Mesodermal cell (in vitro differentiated cells): Measurements from ENCODE around the gene C18orf63.

Source experiments
- H3K27ac ChIP-seq: 2 replicates; pipeline ENCODE4 v1.7.0; 2013; ENCODE audit warnings: mild to moderate bottlenecking, low read depth, low read length, moderate library complexity; ENCODE audit not compliant: severe bottlenecking
- H3K36me3 ChIP-seq: 2 replicates; pipeline ENCODE4 v1.7.1; 2013; ENCODE audit warnings: mild to moderate bottlenecking, low read length, moderate library complexity; ENCODE audit not compliant: control insufficient read depth, insufficient read depth
- H3K4me1 ChIP-seq: one replicate; pipeline ENCODE4 v1.7.1; 2013; ENCODE audit warnings: mild to moderate bottlenecking, low read length; ENCODE audit not compliant: insufficient read depth, control insufficient read depth, poor library complexity, severe bottlenecking
- H3K4me3 ChIP-seq: 2 replicates; pipeline ENCODE4 v1.7.0; 2013; ENCODE audit warnings: low read length, control low read depth, mild to moderate bottlenecking; ENCODE audit not compliant: insufficient read depth, poor library complexity, severe bottlenecking; ENCODE audit errors: extremely low read depth
- H3K9me3 ChIP-seq: 2 replicates; pipeline ENCODE4 v1.7.1; 2013; ENCODE audit warnings: mild to moderate bottlenecking, low read length, moderate library complexity; ENCODE audit not compliant: control insufficient read depth
- WGBS, 2 experiments: methylation state at CpG; one replicate each; pipeline ENCODE4 v1.1.5; 2013; ENCODE audit warnings: missing lambda C conversion rate in 2 of 2; ENCODE audit not compliant: insufficient coverage in 2 of 2; 5-methylcytosine and 5-hydroxymethylcytosine counted together

The C18orf63 gene

GRCh38 chr18:74353169-74353775, 37.6 kb downstream of the C18orf63 start:
- H3K4me3 ChIP-seq: no peak overlapping the region
- H3K27ac ChIP-seq: no peak overlapping the region
- H3K9me3 ChIP-seq: no peaks in the 10 kb centered on the region
- H3K36me3 ChIP-seq: no peaks in the 10 kb centered on the region
- H3K4me1 ChIP-seq: no peaks in the 10 kb centered on the region
- 88% methylated on average over 1 of the region's 1 CpG; no CpG with 5 or more reads in 1 of the 2 experiments for WGBS, 2 experiments

- H3K9me3 ChIP-seq: no peaks in the 10 kb centered on the region
- WGBS, 2 experiments: 100% methylated on average over 1 of the region's 1 CpG; no CpG with 5 or more reads in 1 of the 2 experiments
- no peak overlapping the region for H3K27ac ChIP-seq
- no peaks in the 10 kb centered on the region for H3K36me3 ChIP-seq
- H3K4me1 ChIP-seq: no peaks in the 10 kb centered on the region
- no peak overlapping the region for H3K4me3 ChIP-seq
Observed at GRCh38 chr18:74356959-74357358, 41.3 kb downstream of the C18orf63 start.

- WGBS, 2 experiments: 91 to 96% methylated on average over 18 to 19 of the region's 22 CpGs
- H3K4me1 ChIP-seq: no peaks in the 10 kb centered on the region
Observed at GRCh38 chr18:74360852-74361655, 45.4 kb downstream of the C18orf63 start.

GRCh38 chr18:74367905-74368304, 52.3 kb downstream of the C18orf63 start:
- Histone ChIP-seq H3K27ac (no peak overlapping the region), H3K4me3 (no peak overlapping the region), H3K4me1 (no peaks in the 10 kb centered on the region), H3K36me3 (no peaks in the 10 kb centered on the region), H3K9me3 (no peaks in the 10 kb centered on the region)
- WGBS, 2 experiments: 95 to 96% methylated on average over 9 to 10 of the region's 10 CpGs

More at GRCh38 chr18:74360852-74361655, 45.4 kb downstream of the C18orf63 start:
- Histone ChIP-seq H3K4me3 (no peak overlapping the region), H3K9me3 (no peaks in the 10 kb centered on the region), H3K27ac (no peak overlapping the region), H3K36me3 (no peaks in the 10 kb centered on the region)

GRCh38 chr18:74368901-74369705, 53.5 kb downstream of the C18orf63 start:
- 83 to 84% methylated on average over 2 to 8 of the region's 13 CpGs for WGBS, 2 experiments

GRCh38 chr18:74370115-74370514, 54.5 kb downstream of the C18orf63 start:
- WGBS, 2 experiments: 88% methylated on average over 1 of the region's 2 CpGs; no CpG with 5 or more reads in 1 of the 2 experiments
- H3K27ac ChIP-seq: no peak overlapping the region
- no peak overlapping the region for H3K4me3 ChIP-seq
- H3K4me1 ChIP-seq: no peaks in the 10 kb centered on the region
- no peaks in the 10 kb centered on the region for H3K9me3 ChIP-seq
- no peaks in the 10 kb centered on the region for H3K36me3 ChIP-seq

More at GRCh38 chr18:74368901-74369705, 53.5 kb downstream of the C18orf63 start:
- H3K36me3 ChIP-seq: no peaks in the 10 kb centered on the region
- no peak overlapping the region for H3K4me3 ChIP-seq
- no peaks in the 10 kb centered on the region for H3K9me3 ChIP-seq
- no peak overlapping the region for H3K27ac ChIP-seq
- H3K4me1 ChIP-seq: no peaks in the 10 kb centered on the region

- H3K9me3 ChIP-seq: no peaks in the 10 kb centered on the region
- H3K4me1 ChIP-seq: no peaks in the 10 kb centered on the region
- WGBS, 2 experiments: 94 to 100% methylated on average over 2 of the region's 8 CpGs
- no peak overlapping the region for H3K4me3 ChIP-seq
- H3K27ac ChIP-seq: no peak overlapping the region
- H3K36me3 ChIP-seq: no peaks in the 10 kb centered on the region
Observed at GRCh38 chr18:74373428-74373827, 57.8 kb downstream of the C18orf63 start.

- WGBS, 2 experiments: 92 to 94% methylated on average over 4 of the region's 6 CpGs
Observed at GRCh38 chr18:74375999-74376398, 60.4 kb downstream of the C18orf63 start.

GRCh38 chr18:74376523-74376922, 60.9 kb downstream of the C18orf63 start:
- Histone ChIP-seq H3K9me3 (peaks cover 7% of the 10 kb centered on the region), H3K4me3 (no peak overlapping the region), H3K36me3 (no peaks in the 10 kb centered on the region), H3K4me1 (no peaks in the 10 kb centered on the region), H3K27ac (no peak overlapping the region)
- WGBS, 2 experiments: 63 to 93% methylated on average over 3 to 4 of the region's 4 CpGs

More at GRCh38 chr18:74375999-74376398, 60.4 kb downstream of the C18orf63 start:
- Histone ChIP-seq H3K36me3 (no peaks in the 10 kb centered on the region), H3K4me1 (no peaks in the 10 kb centered on the region), H3K4me3 (no peak overlapping the region), H3K27ac (no peak overlapping the region), H3K9me3 (peaks cover 7% of the 10 kb centered on the region)

- Histone ChIP-seq H3K4me3 (no peak overlapping the region), H3K4me1 (no peaks in the 10 kb centered on the region), H3K36me3 (no peaks in the 10 kb centered on the region), H3K9me3 (peaks cover 9% of the 10 kb centered on the region), H3K27ac (no peak overlapping the region)
- no CpG with 5 or more reads among the region's 1 CpG for WGBS, 2 experiments
Observed at GRCh38 chr18:74377776-74378175, 62.1 kb downstream of the C18orf63 start.
